Lower leg skin (tissue), 3 donors: ENCODE data around the gene KRTAP5-4.

Experiments used
- CTCF ChIP-seq, 3 donors: fragments of 450-650 bp; IDR thresholded peaks; one replicate each; pipeline ENCODE4 v1.5.1; 2016; ENCODE audit warnings: antibody characterized with exemption in 3 of 3, mild to moderate bottlenecking in 3 of 3, moderate library complexity in 2 of 3
- POLR2A ChIP-seq, 2 donors: fragments of 450-650 bp; IDR thresholded peaks; one replicate each; pipeline ENCODE4 v1.6.1; 2016 to 2017; ENCODE audit warnings: antibody characterized with exemption in 2 of 2, mild to moderate bottlenecking in 1 of 2, moderate library complexity in 1 of 2

- TF ChIP-seq CTCF (IDR thresholded peaks at IDR 0.05): no peak
- TF ChIP-seq POLR2A (IDR thresholded peaks at IDR 0.05): no peak
Measured at GRCh38 chr11:1576825-1577224, 45.1 kb downstream of the KRTAP5-4 start.
